NCI-H82 treated with DMSO at 0.1 percent for 48 hours (cell line): Measurements from ENCODE around the gene XBP1.
"Not testable (repeated sequence)": the region's sequence is repeated elsewhere in the genome, so short reads cannot be mapped to it uniquely, and the experiment has no call there.

Experiments
- DNase-seq: peaks from one replicate; lab custom pipeline; 2025; ENCODE audit not compliant: unreplicated experiment; lab: John Stamatoyannopoulos, UW

XBP1 gene

DNA sequence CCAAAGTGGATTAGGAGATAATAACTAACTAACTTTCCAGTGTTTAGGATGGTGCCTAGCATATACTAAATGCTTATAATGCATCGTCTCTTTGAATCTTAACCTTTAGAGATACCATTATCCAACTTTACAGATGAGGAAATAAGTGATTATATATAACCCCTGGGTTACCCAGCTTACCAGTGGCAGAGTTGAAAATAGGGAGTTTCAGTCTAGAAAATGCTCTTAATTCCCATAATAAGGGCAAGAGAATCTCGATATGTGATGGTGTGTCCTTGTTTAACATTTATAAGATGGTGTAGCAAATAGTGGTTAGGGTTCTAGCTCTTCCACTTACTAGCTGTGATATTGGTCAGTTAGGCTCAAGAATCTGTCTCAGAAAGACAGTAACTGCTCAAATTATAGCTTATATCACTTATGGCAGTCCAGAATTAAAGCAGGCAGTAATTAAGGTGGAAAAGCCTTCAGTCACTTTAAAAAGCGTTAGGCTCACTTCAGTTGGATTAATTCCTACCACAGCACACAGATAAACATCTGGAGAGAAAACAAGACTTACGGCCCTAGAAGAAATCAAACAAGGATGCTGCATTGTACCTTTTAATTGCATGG lies 6.3 kb downstream of the XBP1 start:
- no peak for DNase-seq

GRCh38 chr22:28792491-28793383 lies 7.6 kb downstream of the XBP1 start:
- no peak for DNase-seq

GRCh38 chr22:28791841-28792490 lies 8.4 kb downstream of the XBP1 start:
- DNase-seq = no peak

GRCh38 chr22:28791124-28791523 lies 9.2 kb downstream of the XBP1 start:
- no peak for DNase-seq

- no peak for DNase-seq
Measured at GRCh38 chr22:28788601-28789000, 11.8 kb downstream of the XBP1 start.

DNA sequence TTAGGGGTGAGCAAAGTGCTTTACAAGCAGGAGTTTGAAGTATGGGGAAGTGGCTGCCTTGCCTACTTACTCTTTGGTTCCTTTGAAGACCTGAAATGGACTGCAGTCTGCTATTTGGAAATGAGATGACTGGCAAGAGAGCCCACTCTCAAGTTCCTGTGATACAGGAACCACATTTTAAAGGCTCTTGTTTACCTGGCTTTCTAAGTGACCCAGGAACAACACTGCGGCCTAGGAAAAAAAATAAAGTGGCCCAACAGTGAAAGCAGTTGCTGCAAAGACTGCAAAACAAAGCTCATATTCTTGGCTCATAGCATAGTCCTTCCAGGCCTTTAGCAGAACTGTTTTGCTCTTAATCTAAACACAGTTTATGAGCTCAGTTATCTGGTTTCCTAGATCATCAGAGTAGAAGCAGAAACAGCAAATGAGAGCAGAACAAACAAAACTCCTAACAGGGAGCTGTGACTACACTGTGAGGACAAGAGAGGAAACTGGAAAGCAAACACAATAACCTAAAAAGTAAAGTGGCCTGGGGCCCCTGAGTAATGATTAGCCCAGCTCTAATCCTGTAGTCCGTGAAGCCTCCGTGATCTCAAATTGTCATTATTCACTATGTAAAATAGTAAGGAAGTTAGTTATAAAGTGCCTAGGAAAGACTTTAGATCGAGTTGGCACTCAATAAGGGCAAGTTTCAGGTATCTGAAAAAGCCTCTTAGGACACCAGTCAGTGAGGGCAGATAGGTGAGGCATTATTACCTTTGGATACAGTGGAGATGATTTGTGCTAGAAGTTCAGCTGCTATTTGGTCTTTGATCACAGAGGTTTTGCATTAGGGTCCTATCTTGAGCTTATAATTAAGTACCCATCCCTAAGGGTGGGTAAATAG lies 16.3 kb downstream of the XBP1 start:
- no peak for DNase-seq

GRCh38 chr22:28780296-28780695 lies 20.1 kb downstream of the XBP1 start:
- DNase-seq = no peak

GRCh38 chr22:28779833-28780232 lies 20.5 kb downstream of the XBP1 start:
- DNase-seq = no peak

DNA sequence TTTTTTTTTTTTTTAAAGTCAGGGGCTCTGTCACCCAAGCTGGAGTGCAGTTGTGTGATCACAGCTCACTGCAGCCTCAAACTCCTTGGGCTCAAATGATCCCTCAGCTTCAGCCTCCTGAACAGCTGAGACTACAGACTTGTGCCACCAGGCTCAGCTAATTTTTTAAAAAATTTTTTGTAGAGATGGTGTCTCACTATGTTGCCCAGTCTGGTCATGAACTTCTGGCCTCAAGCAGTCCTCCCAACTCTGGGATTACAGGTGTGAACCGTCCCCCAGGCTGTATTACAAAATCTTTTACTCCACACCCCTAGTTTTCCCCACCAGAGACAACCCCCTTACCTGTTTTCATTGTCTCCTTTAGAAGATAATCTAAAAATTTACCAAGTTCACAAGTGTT lies 26.0 kb downstream of the XBP1 start:
- DNase-seq = no peak

DNA sequence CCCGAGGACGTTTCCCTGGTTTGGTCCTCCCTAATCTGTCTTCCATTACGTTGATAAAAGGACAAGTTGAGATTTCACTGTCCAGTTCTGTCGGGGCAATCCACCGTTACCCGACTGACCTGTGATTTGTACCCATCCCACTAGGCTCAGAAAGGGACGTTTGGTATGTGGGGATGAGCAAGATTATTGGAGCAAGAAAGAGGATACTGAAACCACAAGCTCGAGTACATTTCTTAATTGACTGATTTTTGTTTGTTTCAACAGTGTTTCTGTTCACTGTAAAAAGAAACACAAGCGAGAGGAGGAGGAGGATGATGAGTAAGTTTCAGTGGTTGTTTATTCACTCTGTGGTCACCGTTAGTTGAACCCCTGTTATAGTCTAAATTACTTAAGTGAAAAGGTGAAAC lies 26.9 kb downstream of the XBP1 start:
- DNase-seq = no peak

DNA sequence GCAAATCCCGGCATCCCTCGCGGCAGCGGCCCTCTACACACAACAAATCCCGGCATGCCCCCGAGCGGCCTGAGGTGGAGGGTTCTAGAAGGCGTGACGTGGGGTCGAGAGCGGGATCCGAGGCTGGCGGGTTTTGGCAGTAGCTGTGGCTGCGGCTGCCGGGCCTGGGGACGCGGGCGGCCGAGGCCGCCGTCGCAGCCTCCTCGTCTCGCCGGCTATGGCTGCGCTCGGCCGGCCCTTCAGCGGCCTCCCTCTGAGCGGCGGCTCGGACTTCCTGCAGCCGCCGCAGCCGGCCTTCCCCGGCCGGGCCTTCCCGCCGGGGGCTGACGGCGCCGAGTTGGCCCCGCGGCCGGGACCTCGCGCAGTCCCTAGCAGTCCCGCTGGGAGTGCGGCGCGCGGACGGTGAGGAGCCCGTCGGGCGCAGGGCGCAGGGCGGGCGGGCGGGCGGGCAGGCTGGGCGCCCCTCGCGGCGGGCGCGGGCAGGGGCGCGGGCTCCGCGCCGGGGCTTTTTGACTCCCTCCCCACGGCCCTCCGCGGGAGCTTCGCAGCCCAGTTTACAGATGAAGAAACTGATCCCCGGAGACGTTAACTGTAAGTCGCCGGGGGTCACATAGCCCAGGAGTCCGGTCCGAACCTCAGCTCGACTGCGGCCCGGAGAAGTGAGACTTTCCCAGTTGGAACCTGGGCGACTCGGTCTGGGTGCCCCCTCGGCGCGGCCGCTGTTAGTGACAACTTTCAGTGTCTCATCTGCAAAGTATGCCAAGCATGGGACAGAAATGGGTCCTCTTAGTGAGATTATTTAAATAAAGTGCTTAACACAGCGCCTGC lies 27.5 kb downstream of the XBP1 start, which contains the start of gene CCDC117:
Gene CCDC117, plus strand, starts transcription at position 63 of the 828 bp plus-strand sequence. Its CDS starts 155 bp downstream, at position 218.
- peak; percentile 91 for DNase-seq

DNA sequence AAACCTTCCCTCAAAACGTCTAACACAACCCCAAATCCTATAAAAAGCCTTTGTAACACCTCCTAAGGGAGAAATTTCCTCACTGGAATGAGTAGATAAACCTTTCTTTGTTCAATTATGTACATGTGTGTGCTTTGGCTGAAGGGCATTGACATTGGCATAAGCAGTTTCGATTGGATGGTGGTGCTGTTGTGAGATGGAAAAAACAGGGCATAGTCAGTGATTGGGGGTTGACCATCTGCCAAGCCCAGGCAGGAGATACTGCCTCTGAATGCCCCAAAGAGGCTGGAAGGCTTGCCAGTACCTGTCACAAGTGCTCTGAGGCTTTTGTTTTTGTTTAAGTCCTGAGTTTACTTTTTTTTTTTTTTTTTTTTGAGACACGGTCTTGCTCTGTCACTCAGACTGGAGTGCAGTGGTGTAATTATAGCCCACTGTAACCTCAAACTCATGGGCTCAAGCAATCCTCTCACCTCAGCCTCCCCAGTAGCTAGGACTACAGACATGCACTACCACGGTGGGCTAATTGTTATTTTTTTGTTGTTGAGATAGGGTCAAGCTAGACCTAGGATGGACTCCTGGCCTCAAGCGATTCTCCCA lies 29.1 kb downstream of the XBP1 start:
- no peak for DNase-seq

- no peak for DNase-seq
Measured at GRCh38 chr22:28769394-28770085, 30.8 kb downstream of the XBP1 start.

DNA sequence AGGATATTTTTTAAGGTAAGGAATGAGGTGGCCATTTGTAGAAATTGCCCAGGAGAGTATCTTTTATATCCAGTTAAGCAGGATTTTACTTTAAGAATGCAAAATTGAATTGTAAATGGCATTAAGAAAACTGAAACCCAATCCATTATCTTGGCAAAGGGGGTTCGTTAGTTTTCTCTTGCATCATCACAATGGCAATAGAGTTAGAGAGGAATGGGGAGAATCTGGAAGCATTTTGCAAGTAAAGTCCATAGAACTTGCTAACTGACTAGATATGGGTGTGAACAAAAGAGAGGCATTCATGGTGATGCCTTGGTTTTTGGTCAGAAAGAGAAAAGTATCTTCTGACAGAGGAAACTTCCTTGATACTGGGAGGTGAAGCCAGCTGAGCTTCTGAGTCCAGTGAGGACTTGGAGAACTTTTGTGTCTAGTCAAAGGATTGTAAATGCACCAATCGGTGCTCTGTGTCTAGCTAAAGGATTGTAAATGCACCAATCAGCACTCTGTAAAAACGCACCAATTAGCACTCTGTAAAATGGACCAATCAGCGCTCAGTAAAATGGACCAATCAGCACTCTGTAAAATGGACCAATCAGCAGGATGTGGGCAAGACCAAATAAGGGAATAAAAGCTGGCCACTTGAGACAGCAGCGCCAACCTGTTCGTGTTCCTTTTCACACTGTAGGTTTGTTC lies 31.5 kb downstream of the XBP1 start:
- no peak for DNase-seq

DNA sequence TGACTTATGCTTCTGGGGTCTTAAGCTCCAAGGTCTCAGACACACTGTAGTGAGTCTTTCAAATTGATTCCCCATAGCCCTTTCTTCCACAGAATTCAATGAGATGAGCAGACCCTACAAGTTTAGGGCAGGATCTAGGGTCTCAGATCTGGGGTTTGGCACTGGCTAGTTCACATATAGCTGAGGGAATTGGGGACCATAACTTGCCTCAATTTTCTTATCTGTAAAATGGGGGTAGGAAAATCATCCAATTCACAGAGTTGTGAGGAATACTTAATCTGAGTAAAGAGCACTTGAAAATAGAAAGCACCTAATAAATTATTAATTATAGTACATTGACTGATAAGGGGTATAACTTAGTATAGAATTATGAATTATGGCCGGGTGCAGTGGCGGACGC lies 33.7 kb downstream of the XBP1 start:
- no peak for DNase-seq

GRCh38 chr22:28762000-28762399 lies 38.4 kb downstream of the XBP1 start:
- not testable (repeated sequence) for DNase-seq

- no peak for DNase-seq
Measured at GRCh38 chr22:28761449-28761755, 39.0 kb downstream of the XBP1 start.

- DNase-seq = no peak
Measured at GRCh38 chr22:28759861-28760560, 40.4 kb downstream of the XBP1 start.
